ENCODE measurements around the gene ADAMTSL5.
A peak's percentile ranks its signal among the peaks of the same experiment; 100 is the strongest.

The ADAMTSL5 gene

GRCh38 chr19:1496714-1497577, 15.9 kb downstream of the ADAMTSL5 start:
- H3K4me3 ChIP-seq (ENCODE audit: low read depth, low read length) = no peak overlapping the region

GRCh38 chr19:1495799-1496713, 16.8 kb downstream of the ADAMTSL5 start:
- H3K4me3 ChIP-seq (ENCODE audit: low read depth, low read length) = no peak overlapping the region

- no peak overlapping the region for H3K4me3 ChIP-seq (ENCODE audit: low read depth, low read length)
Measured at GRCh38 chr19:1495051-1495798, 17.6 kb downstream of the ADAMTSL5 start.

GRCh38 chr19:1494115-1494815, 18.6 kb downstream of the ADAMTSL5 start:
- no peak overlapping the region for H3K4me3 ChIP-seq (ENCODE audit: low read depth, low read length)

GRCh38 chr19:1492474-1493006, 20.3 kb downstream of the ADAMTSL5 start:
- no peak overlapping the region for H3K4me3 ChIP-seq (ENCODE audit: low read depth, low read length)

GRCh38 chr19:1491849-1492170, 21.0 kb downstream of the ADAMTSL5 start:
- peak overlapping the region; percentile 57 for H3K4me3 ChIP-seq (ENCODE audit: low read depth, low read length)

GRCh38 chr19:1491114-1491848, 21.5 kb downstream of the ADAMTSL5 start, which contains the start of gene REEP6:
Gene REEP6, plus strand, starts transcription at chr19:1491181. Its CDS starts 89 bp downstream, at chr19:1491270.
- peak within 1 kb of the TSS; percentile 59 for H3K4me3 ChIP-seq (ENCODE audit: low read depth, low read length)

GRCh38 chr19:1490311-1491113, 22.3 kb downstream of the ADAMTSL5 start, which contains the start of gene PCSK4:
Gene PCSK4, minus strand, starts transcription at chr19:1490350. Its CDS starts 4 bp downstream, at chr19:1490346.
- peak within 1 kb of the TSS; percentile 59 for H3K4me3 ChIP-seq (ENCODE audit: low read depth, low read length)

- H3K4me3 ChIP-seq (ENCODE audit: low read depth, low read length) = peak overlapping the region; percentile 59
Measured at GRCh38 chr19:1489463-1490310, 23.1 kb downstream of the ADAMTSL5 start.

GRCh38 chr19:1488282-1488601, 24.6 kb downstream of the ADAMTSL5 start:
- no peak overlapping the region for H3K4me3 ChIP-seq (ENCODE audit: low read depth, low read length)

GRCh38 chr19:1487576-1488281, 25.1 kb downstream of the ADAMTSL5 start:
- no peak overlapping the region for H3K4me3 ChIP-seq (ENCODE audit: low read depth, low read length)

- H3K4me3 ChIP-seq (ENCODE audit: low read depth, low read length) = no peak overlapping the region
Measured at GRCh38 chr19:1486720-1487575, 25.9 kb downstream of the ADAMTSL5 start.

GRCh38 chr19:1483979-1484428, 28.8 kb downstream of the ADAMTSL5 start:
- H3K4me3 ChIP-seq (ENCODE audit: low read depth, low read length) = no peak overlapping the region

- H3K4me3 ChIP-seq (ENCODE audit: low read depth, low read length) = no peak overlapping the region
Measured at GRCh38 chr19:1483131-1483978, 29.5 kb downstream of the ADAMTSL5 start.
